ENCODE data around the gene ADAM12. TPM values are rescaled to one million over a fixed set of nuclear protein-coding genes. Genes with fewer than 3 reads are reported as not detected.

The ADAM12 gene
- total and polyA plus RNA-seq, 2 of the 13 experiments (the other 11 are each of a cell fraction or from before 2014, with no cell fraction given) = not detected

GRCh38 chr10:126130271-126130710 lies 258.0 kb downstream of the ADAM12 start:
- in situ Hi-C loops (cut with HindIII; ENCODE audit: extremely low pct_ligation_motif_present, low pct_unique_long_range_greater_than_20kb) = no loop called here
- 23% methylated on average over 7 of the region's 9 CpGs for WGBS (ENCODE audit: low lambda C conversion rate)

More at GRCh38 chr10:126130271-126130710, 258.0 kb downstream of the ADAM12 start:
- DNase-seq (ENCODE audit: low spot score) (no peak), ATAC-seq (no peak), FAIRE-seq (no peak)
- H3K27ac ChIP-seq (ENCODE audit: extremely low read length, insufficient read depth, low read length) = no peak overlapping the region
- H3K4me3 ChIP-seq (replicated peaks in 1 of 3; ENCODE audit: insufficient read depth in 1 of 3, low read depth in 2 of 3, low read length in 3 of 3) = no peak overlapping the region
- H3K4me1 ChIP-seq (ENCODE audit: insufficient read depth, low read length) = no peaks in the 10 kb centered on the region
- no peak overlapping the region for H3K9ac ChIP-seq (ENCODE audit: insufficient read depth, low read depth, low read length)
- ChIA-PET CTCF (ENCODE audit: low intra/inter-chr PET ratio, low total read pairs) (no interaction called here), POLR2A (no interaction called here)
- H3K79me2 ChIP-seq (ENCODE audit: insufficient read depth, low read length) = no peaks in the 10 kb centered on the region
- H2AFZ ChIP-seq (ENCODE audit: low read length) = no peak overlapping the region
- H3K36me3 ChIP-seq (replicated peaks in 1 of 2; ENCODE audit: control insufficient read depth in 1 of 2, insufficient read depth in 2 of 2, low read length in 2 of 2) = no peaks in the 10 kb centered on the region
- BruUV-seq (replicated peaks) = no TSS peak
- peaks cover 0 to 1% of the 10 kb centered on the region in 2 experiments; a peak in 3 of 5 replicates for H3K27me3 ChIP-seq (ENCODE audit: control insufficient read depth in 1 of 2, insufficient read depth in 2 of 2, low read length in 2 of 2)
- TF ChIP-seq ZNF143 (CRISPR knock-in tag; IDR thresholded peaks at IDR 0.05) (no peak), JDP2 (CRISPR knock-in tag; IDR thresholded peaks at IDR 0.05; ENCODE audit: borderline replicate concordance) (no peak), ZSCAN30 (CRISPR knock-in tag; IDR thresholded peaks at IDR 0.05) (no peak), NFKBIZ (CRISPR knock-in tag; IDR thresholded peaks at IDR 0.05) (no peak), ZNF292 (CRISPR knock-in tag; IDR thresholded peaks at IDR 0.05; ENCODE audit: borderline replicate concordance, low read depth) (no peak), ZBTB10 (CRISPR knock-in tag; IDR thresholded peaks at IDR 0.05; ENCODE audit: borderline replicate concordance) (no peak)
- H3K4me2 ChIP-seq (ENCODE audit: low read depth, low read length) = no peak overlapping the region
- intact Hi-C loops (cut with micrococcal nuclease; ENCODE audit: unreplicated experiment) = no loop called here
- no peaks in the 10 kb centered on the region for H3K9me3 ChIP-seq (ENCODE audit: low read length)
- no peaks in the 10 kb centered on the region for H4K20me1 ChIP-seq (ENCODE audit: insufficient read depth, low read length)
